OCI-LY7 (cell line): Measurements from ENCODE around the gene PLA2G4A. TPM values are rescaled to one million over a fixed set of nuclear protein-coding genes. Genes with fewer than 3 reads are reported as not detected.

Experiments
- BruUV-seq: library from RNA; stranded (reverse); fragments of 400-500 nt; replicated peaks from 2 replicates; lab custom pipeline; 2021; lab: Mats Ljungman, UMichigan
- CTCF ChIA-PET: fragments of 300-600 bp; sonication (Branson Sonifier 250); formaldehyde crosslinking; loops from one replicate; lab custom pipeline; 2022; ENCODE audit warnings: antibody characterized with exemption; ENCODE audit not compliant: unreplicated experiment; lab: Charles Lee
- POLR2A ChIA-PET: fragments of 300-600 bp; sonication (Branson Sonifier 250); formaldehyde crosslinking; loops from one replicate; lab custom pipeline; 2022; ENCODE audit warnings: antibody characterized with exemption; lab: Charles Lee
- DNase-seq: peaks from one replicate; pipeline ENCODE4 v3.0.0-alpha.2; 2015; ENCODE audit warnings: low spot score
- H2AFZ ChIP-seq: fragments of 200-600 bp; sonication (generic), shearing (Covaris generic); 2 replicates; pipeline ENCODE4 v1.6.1; 2014; ENCODE audit warnings: mild to moderate bottlenecking, antibody characterized with exemption, low read length, moderate library complexity
- H3K27ac ChIP-seq: fragments of 200-600 bp; sonication (generic); 2 replicates; pipeline ENCODE4 v1.5.1; 2014; ENCODE audit warnings: mixed run types, low read depth, mild to moderate bottlenecking, moderate library complexity, low read length, inconsistent platforms; ENCODE audit not compliant: poor library complexity, severe bottlenecking
- H3K36me3 ChIP-seq: fragments of 200-600 bp; sonication (generic); 2 replicates; pipeline ENCODE4 v1.6.1; 2014; ENCODE audit warnings: mild to moderate bottlenecking, antibody characterized with exemption, low read length, moderate library complexity, mixed read lengths; ENCODE audit not compliant: insufficient read depth
- H3K4me1 ChIP-seq: fragments of 200-600 bp; sonication (generic); 2 replicates; pipeline ENCODE4 v1.5.1; 2014; ENCODE audit warnings: mild to moderate bottlenecking, low read length; ENCODE audit not compliant: insufficient read depth, poor library complexity, severe bottlenecking
- H3K4me2 ChIP-seq: fragments of 200-600 bp; sonication (generic); 2 replicates; pipeline ENCODE4 v1.6.1; 2014; ENCODE audit warnings: mild to moderate bottlenecking, low read length
- H3K4me3 ChIP-seq: fragments of 200-600 bp; sonication (generic); 2 replicates; pipeline ENCODE4 v1.5.1; 2014; ENCODE audit warnings: mild to moderate bottlenecking, low read depth, low read length; ENCODE audit not compliant: poor library complexity, severe bottlenecking
- H3K79me2 ChIP-seq: fragments of 200-600 bp; sonication (generic); 2 replicates; pipeline ENCODE4 v1.6.1; 2016; ENCODE audit warnings: low read depth, mild to moderate bottlenecking, low read length, moderate library complexity, mixed read lengths; ENCODE audit not compliant: insufficient read depth
- H3K9me2 ChIP-seq: fragments of 200-600 bp; sonication (generic); 2 replicates; pipeline ENCODE4 v1.6.1; 2016; ENCODE audit warnings: mild to moderate bottlenecking, low read length, mixed read lengths; ENCODE audit not compliant: insufficient read depth
- H3K9me3 ChIP-seq: fragments of 200-600 bp; sonication (generic); 2 replicates; pipeline ENCODE4 v1.6.1; 2014; ENCODE audit warnings: mild to moderate bottlenecking, mixed run types, low read length, mixed read lengths
- H4K20me1 ChIP-seq: fragments of 200-600 bp; sonication (generic); 2 replicates; pipeline ENCODE4 v1.6.1; 2014; ENCODE audit warnings: mild to moderate bottlenecking, antibody characterized with exemption, low read length, moderate library complexity, mixed read lengths; ENCODE audit not compliant: insufficient read depth
- EZH2phosphoT487 ChIP-seq: fragments of 200-600 bp; sonication (generic); IDR thresholded peaks from 2 replicates; pipeline ENCODE4 v1.6.1; 2018; ENCODE audit warnings: low read depth, borderline replicate concordance, mild to moderate bottlenecking, mixed run types, antibody characterized with exemption, low read length, moderate library complexity, mixed read lengths
- intact Hi-C: fragments of 100-400 bp; cut with micrococcal nuclease; formaldehyde crosslinking; loops from one replicate; pipeline ENCODE4 v1.10.0; 2022; ENCODE audit not compliant: unreplicated experiment
- total RNA-seq, 2 experiments: library from RNA; depleted of rRNA in 1 of 2; stranded (reverse); fragments of >200 nt in 1 of 2; shearing (Covaris generic) in 1 of 2; gene quantifications; 2 replicates each; pipeline ENCODE4 v1.2.3, GENCODE V29; 2014 to 2022
- TF ChIP-seq, protein P1 (sequence below): fragments of 200-600 bp; sonication (generic); conservative IDR thresholded peaks from 2 replicates; pipeline ENCODE4 v1.5.1; 2014; ENCODE audit warnings: mild to moderate bottlenecking, antibody characterized with exemption, low read length, moderate library complexity, mixed read lengths

PLA2G4A gene
- total RNA-seq, 2 experiments from 2014 or later = not detected

DNA sequence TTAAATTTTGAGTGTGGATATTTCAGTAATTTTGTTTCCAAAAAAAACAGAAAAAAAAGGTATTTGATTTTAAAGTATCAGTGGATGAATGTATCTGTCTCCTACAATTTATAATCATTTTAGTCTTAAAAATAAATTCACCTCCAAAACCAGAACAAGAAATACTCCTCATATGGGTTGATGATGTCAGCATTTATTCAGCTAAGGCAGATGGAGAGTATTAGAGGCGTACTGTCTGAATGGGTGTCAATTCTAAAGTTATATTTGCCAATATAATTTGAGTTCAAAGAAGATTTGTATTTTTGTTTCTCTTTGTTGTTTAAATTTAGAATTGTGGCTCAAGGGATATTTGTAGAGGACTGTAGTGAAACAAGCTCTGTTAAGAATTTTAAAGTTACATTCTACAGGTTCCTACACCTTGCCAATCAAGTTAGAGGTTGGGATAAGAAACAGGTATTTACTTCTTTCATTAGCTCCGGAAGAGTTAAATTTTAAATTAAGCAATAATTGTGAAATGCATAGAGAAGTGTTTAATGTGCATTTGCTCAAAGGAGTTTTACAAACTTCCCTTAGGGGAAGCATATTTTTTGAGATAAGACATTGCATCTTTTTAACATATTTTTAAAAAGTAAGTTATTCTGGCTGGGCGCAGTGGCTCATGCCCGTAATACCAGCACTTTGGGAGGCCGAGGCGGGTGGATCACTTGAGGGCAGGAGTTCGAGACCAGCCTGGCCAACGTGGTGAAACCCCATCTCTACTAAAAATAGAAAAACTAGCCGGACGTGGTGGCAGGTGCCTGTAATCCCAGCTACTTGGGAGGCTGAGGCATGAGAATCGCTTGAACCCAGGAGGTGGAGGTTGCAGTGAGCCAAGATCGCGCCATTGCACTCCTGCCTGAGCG lies 1.2 kb downstream of the PLA2G4A start:
- CTCF ChIA-PET = no interaction called here
- Histone ChIP-seq H3K9me3 (no peaks in the 10 kb centered on the region), H3K36me3 (no peaks in the 10 kb centered on the region), H3K27ac (no peak overlapping the region), H3K4me3 (no peak overlapping the region), H3K4me1 (no peaks in the 10 kb centered on the region), H3K9me2 (no peaks in the 10 kb centered on the region), H3K79me2 (no peaks in the 10 kb centered on the region), H3K4me2 (no peak overlapping the region), H4K20me1 (no peaks in the 10 kb centered on the region), H2AFZ (no peak overlapping the region)
- POLR2A ChIA-PET = interaction anchor here (0.6 to 1.2 kb wide), 4 partner anchors 8 to 851 kb away, joined by 3 to 5 read pairs (median 3); no protein-coding TSS in a partner anchor
- TF ChIP-seq EZH2phosphoT487 = no peak
- TF ChIP-seq, protein P1, sequence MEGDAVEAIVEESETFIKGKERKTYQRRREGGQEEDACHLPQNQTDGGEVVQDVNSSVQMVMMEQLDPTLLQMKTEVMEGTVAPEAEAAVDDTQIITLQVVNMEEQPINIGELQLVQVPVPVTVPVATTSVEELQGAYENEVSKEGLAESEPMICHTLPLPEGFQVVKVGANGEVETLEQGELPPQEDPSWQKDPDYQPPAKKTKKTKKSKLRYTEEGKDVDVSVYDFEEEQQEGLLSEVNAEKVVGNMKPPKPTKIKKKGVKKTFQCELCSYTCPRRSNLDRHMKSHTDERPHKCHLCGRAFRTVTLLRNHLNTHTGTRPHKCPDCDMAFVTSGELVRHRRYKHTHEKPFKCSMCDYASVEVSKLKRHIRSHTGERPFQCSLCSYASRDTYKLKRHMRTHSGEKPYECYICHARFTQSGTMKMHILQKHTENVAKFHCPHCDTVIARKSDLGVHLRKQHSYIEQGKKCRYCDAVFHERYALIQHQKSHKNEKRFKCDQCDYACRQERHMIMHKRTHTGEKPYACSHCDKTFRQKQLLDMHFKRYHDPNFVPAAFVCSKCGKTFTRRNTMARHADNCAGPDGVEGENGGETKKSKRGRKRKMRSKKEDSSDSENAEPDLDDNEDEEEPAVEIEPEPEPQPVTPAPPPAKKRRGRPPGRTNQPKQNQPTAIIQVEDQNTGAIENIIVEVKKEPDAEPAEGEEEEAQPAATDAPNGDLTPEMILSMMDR = no peak
- no TSS peak for BruUV-seq
- no peak for DNase-seq
- intact Hi-C loops = no loop called here

DNA sequence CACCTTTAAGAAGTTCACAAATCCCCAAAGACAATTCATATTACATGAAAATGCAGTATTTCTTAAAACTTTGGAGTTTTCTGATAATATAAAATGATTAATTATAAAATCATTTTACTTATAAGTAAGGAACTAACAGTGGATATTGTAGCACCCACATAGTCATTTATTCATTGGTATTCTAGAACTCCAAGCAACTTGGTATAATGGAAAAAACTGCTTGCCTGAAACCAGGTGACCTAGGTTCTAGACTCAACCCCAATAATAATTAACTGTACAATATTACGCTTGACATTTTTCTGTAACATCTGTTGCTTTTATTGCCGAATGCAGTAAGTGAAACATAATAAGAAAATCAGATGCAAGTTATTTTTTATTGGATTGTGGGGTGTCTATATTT lies 2.4 kb downstream of the PLA2G4A start:
- Histone ChIP-seq H3K9me3 (no peaks in the 10 kb centered on the region), H3K9me2 (no peaks in the 10 kb centered on the region), H4K20me1 (no peaks in the 10 kb centered on the region), H3K36me3 (no peaks in the 10 kb centered on the region), H2AFZ (no peak overlapping the region), H3K27ac (no peak overlapping the region), H3K79me2 (no peaks in the 10 kb centered on the region), H3K4me3 (no peak overlapping the region), H3K4me1 (no peaks in the 10 kb centered on the region), H3K4me2 (no peak overlapping the region)
- no peak for DNase-seq
- TF ChIP-seq, protein P1 = no peak
- no peak for TF ChIP-seq EZH2phosphoT487
- intact Hi-C loops = no loop called here
- ChIA-PET POLR2A (interaction anchor here (0.7 kb wide), 1 partner anchor 852 kb away, joined by 3 read pairs; no protein-coding TSS in a partner anchor), CTCF (no interaction called here)
- BruUV-seq = no TSS peak
